GM21423 (cell line): ENCODE results near the gene MTAP.
A peak's percentile ranks its signal among the peaks of the same experiment; 100 is the strongest.

Source experiments
- ATAC-seq: cut with Tn5 transposase; IDR thresholded peaks from one replicate; pipeline ENCODE4 v1.9.1; 2021; ENCODE audit warnings: mild to moderate bottlenecking, moderate library complexity; ENCODE audit not compliant: unreplicated experiment

Gene MTAP

GRCh38 chr9:21968331-21969010 is 166.0 kb downstream of the MTAP start:
- no peak for ATAC-seq

- no peak for ATAC-seq
Measured at GRCh38 chr9:21969011-21969940, 166.8 kb downstream of the MTAP start.

- ATAC-seq: no peak
Measured at GRCh38 chr9:21969951-21970799, 167.7 kb downstream of the MTAP start.

GRCh38 chr9:21970800-21971640 is 168.6 kb downstream of the MTAP start:
- ATAC-seq: no peak

- no peak for ATAC-seq
Measured at GRCh38 chr9:21972361-21972760, 169.9 kb downstream of the MTAP start.

- no peak for ATAC-seq
Measured at GRCh38 chr9:21974343-21974721, 171.9 kb downstream of the MTAP start.

- ATAC-seq: peak; percentile 62
Measured at GRCh38 chr9:21974722-21975409, 172.4 kb downstream of the MTAP start.

GRCh38 chr9:21976334-21976875 is 174.0 kb downstream of the MTAP start:
- ATAC-seq: no peak

- ATAC-seq: no peak
Measured at GRCh38 chr9:21982391-21982790, 180.0 kb downstream of the MTAP start.

- ATAC-seq: no peak
Measured at GRCh38 chr9:21982861-21983560, 180.6 kb downstream of the MTAP start.

- no peak for ATAC-seq
Measured at GRCh38 chr9:21983561-21983935, 181.1 kb downstream of the MTAP start.

- no peak for ATAC-seq
Measured at GRCh38 chr9:21984101-21984500, 181.7 kb downstream of the MTAP start.

- ATAC-seq: peak; percentile 51
Measured at GRCh38 chr9:21985964-21986667, 183.7 kb downstream of the MTAP start.
